Adipose tissue (tissue), 3 donors: ENCODE measurements around the gene RBX1. TPM values are rescaled to one million over a fixed set of nuclear protein-coding genes. Genes with fewer than 3 reads are reported as not detected.

Source experiments
- H3K27ac ChIP-seq: one replicate; pipeline ENCODE4 v1.5.1; 2013; ENCODE audit warnings: low read depth, low read length
- WGBS, 3 donors: extraction: QIAGEN DNeasy Blood & Tissue Kit; methylation state at CpG; one replicate each; pipeline ENCODE4 v1.1.7; 2013; 5-methylcytosine and 5-hydroxymethylcytosine counted together
- polyA plus RNA-seq, 3 donors: library from polyadenylated mRNA; stranded (reverse); fragments of 200-250 nt; gene quantifications; one replicate each; pipeline ENCODE4 v1.2.3, GENCODE V29; 2013
- donor health status: healthy with polysubstance abuse.
- donor health status: Bipolar disorder and iron deficiency.
- donor health status: healthy.

Gene RBX1
- polyA plus RNA-seq, 3 donors, result 22.0 to 71.4 (median 49.7) TPM

GRCh38 chr22:41003066-41003465 lies 51.9 kb downstream of the RBX1 start:
- 53 to 68% (median 65%) methylated on average over 10 of the region's 10 CpGs for WGBS, 3 donors
- no peak overlapping the region for H3K27ac ChIP-seq

GRCh38 chr22:41003976-41004375 lies 52.8 kb downstream of the RBX1 start:
- no peak overlapping the region for H3K27ac ChIP-seq
- 94 to 97% (median 94%) methylated on average over 5 of the region's 5 CpGs for WGBS, 3 donors

- no peak overlapping the region for H3K27ac ChIP-seq
- 33 to 51% (median 36%) methylated on average over 5 of the region's 5 CpGs for WGBS, 3 donors
These were observed 58.2 kb downstream of the RBX1 start for GRCh38 chr22:41009222-41009948.

GRCh38 chr22:41015003-41015402 lies 63.8 kb downstream of the RBX1 start:
- whole genome bisulfite sequencing, 3 donors, result 37 to 62% (median 41%) methylated on average over 4 of the region's 4 CpGs
- no peak overlapping the region for H3K27ac ChIP-seq

- H3K27ac ChIP-seq, result peak overlapping the region; percentile 93
- 34 to 38% (median 35%) methylated on average over 19 of the region's 19 CpGs for WGBS, 3 donors
These were observed 70.0 kb downstream of the RBX1 start for GRCh38 chr22:41021061-41021612.

GRCh38 chr22:41021613-41022454 lies 70.7 kb downstream of the RBX1 start:
- H3K27ac ChIP-seq, result peak overlapping the region; percentile 93
- WGBS, 3 donors, result 0 to 1% (median 0%) methylated on average over 68 to 85 of the region's 85 CpGs

GRCh38 chr22:41022470-41023298 lies 71.5 kb downstream of the RBX1 start:
- 3 to 5% (median 4%) methylated on average over 41 to 46 of the region's 46 CpGs for WGBS, 3 donors

More at GRCh38 chr22:41022470-41023298, 71.5 kb downstream of the RBX1 start:
- peak overlapping the region; percentile 93 for H3K27ac ChIP-seq

Other genes with a start within 250 kb of the RBX1 start
- gene SLC25A17, start 132.0 kb upstream of the RBX1 start, polyA plus RNA-seq, result 10 to 100 TPM in 1 of 3 donors, 1 to 10 TPM in 2; 8.3 to 14.0 (median 9.4) TPM
- 100 to 1,000 TPM in 2 of 3 donors, 10 to 100 TPM in 1; 86.2 to 225 (median 185) TPM for gene ST13, start 94.7 kb upstream of the RBX1 start, polyA plus RNA-seq
- gene XPNPEP3, start 94.2 kb upstream of the RBX1 start, polyA plus RNA-seq, result 1 to 10 TPM; 3.5 to 9.0 (median 3.6) TPM
- not detected for gene DNAJB7, start 89.3 kb upstream of the RBX1 start, polyA plus RNA-seq
- gene EP300, start 141.2 kb downstream of the RBX1 start, polyA plus RNA-seq, result 10 to 100 TPM in 2 of 3 donors, 1 to 10 TPM in 1; 7.8 to 16.0 (median 14.6) TPM